Measurements from ENCODE around the gene AUP1. TPM values are rescaled to one million over a fixed set of nuclear protein-coding genes. Genes with fewer than 3 reads are reported as not detected.

AUP1 gene
- total and polyA plus RNA-seq, 9 of the 15 experiments (the other 6 are each of a cell fraction or from before 2014, with no cell fraction given) = 70.7 to 245 (median 165) TPM

DNA sequence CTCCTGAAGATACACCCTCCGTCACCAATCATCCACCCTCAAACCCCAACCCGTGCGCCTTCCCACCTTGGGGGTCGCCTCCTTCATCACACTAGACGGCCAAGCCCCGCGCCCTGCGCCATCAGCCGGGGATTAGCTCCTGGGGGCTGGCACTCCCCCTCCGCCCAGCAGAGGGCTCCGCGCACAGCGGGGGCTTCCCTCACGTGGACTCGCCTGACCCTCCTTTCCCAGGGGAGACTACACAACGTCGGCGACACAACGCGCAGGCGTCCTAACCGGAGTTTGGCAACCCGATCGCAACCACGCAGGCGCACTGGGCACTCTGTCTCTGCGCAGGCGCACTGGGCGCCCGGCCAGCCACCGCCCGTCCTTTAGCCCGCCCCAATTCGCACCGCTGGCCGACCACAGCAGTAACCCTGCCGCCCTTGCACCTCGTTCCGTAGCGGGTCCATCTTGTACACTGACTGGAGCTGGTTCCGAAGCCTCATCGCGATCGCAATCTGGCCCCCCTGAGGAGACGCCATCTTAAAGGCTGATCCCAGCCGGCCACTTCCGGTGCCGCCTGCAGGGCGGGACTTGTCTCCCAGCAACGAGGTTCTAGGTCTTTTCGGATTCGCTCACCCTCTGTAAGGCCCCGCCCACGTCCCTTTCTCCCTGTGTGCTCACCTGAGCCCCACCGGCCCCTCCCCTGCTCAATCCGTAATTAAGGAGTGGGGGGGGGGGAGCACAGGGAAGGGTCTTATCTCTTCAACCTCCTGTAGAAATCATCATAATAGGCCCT is 22.2 kb downstream of the AUP1 start, which contains the start of gene PCGF1 (continued):
- no peak; the same call in 1 of the 2 replicates for TF ChIP-seq ZNF76 (CRISPR knock-in tag; IDR thresholded peaks at IDR 0.05; ENCODE audit: borderline replicate concordance)
- no peak for TF ChIP-seq ILF3 (IDR thresholded peaks at IDR 0.05; ENCODE audit: borderline replicate concordance)
- TF ChIP-seq, protein P1, sequence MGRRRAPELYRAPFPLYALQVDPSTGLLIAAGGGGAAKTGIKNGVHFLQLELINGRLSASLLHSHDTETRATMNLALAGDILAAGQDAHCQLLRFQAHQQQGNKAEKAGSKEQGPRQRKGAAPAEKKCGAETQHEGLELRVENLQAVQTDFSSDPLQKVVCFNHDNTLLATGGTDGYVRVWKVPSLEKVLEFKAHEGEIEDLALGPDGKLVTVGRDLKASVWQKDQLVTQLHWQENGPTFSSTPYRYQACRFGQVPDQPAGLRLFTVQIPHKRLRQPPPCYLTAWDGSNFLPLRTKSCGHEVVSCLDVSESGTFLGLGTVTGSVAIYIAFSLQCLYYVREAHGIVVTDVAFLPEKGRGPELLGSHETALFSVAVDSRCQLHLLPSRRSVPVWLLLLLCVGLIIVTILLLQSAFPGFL (CRISPR knock-in tag; IDR thresholded peaks at IDR 0.05) = no peak
- TF ChIP-seq NCOA2 (IDR thresholded peaks at IDR 0.05; ENCODE audit: partially characterized antibody in 2 of 2) = no peak
- no peak for TF ChIP-seq PPARD (CRISPR knock-in tag; IDR thresholded peaks at IDR 0.05)
- TF ChIP-seq ZNF232 (CRISPR knock-in tag; IDR thresholded peaks at IDR 0.05) = no peak
- TF ChIP-seq NFIX (CRISPR knock-in tag; IDR thresholded peaks at IDR 0.05; ENCODE audit: low read depth) = no peak
- peak; percentile 26; the same call in 1 of the 2 replicates for TF ChIP-seq BRD4 (IDR thresholded peaks at IDR 0.05)
- TF ChIP-seq, protein P2, sequence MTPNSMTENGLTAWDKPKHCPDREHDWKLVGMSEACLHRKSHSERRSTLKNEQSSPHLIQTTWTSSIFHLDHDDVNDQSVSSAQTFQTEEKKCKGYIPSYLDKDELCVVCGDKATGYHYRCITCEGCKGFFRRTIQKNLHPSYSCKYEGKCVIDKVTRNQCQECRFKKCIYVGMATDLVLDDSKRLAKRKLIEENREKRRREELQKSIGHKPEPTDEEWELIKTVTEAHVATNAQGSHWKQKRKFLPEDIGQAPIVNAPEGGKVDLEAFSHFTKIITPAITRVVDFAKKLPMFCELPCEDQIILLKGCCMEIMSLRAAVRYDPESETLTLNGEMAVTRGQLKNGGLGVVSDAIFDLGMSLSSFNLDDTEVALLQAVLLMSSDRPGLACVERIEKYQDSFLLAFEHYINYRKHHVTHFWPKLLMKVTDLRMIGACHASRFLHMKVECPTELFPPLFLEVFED (CRISPR knock-in tag; conservative IDR thresholded peaks at IDR 0.05) = peak; percentile 72; the same call in 1 of the 2 replicates
- TF ChIP-seq, protein P3, sequence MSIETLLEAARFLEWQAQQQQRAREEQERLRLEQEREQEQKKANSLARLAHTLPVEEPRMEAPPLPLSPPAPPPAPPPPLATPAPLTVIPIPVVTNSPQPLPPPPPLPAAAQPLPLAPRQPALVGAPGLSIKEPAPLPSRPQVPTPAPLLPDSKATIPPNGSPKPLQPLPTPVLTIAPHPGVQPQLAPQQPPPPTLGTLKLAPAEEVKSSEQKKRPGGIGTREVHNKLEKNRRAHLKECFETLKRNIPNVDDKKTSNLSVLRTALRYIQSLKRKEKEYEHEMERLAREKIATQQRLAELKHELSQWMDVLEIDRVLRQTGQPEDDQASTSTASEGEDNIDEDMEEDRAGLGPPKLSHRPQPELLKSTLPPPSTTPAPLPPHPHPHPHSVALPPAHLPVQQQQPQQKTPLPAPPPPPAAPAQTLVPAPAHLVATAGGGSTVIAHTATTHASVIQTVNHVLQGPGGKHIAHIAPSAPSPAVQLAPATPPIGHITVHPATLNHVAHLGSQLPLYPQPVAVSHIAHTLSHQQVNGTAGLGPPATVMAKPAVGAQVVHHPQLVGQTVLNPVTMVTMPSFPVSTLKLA (conservative IDR thresholded peaks at IDR 0.05) = peak; percentile 84 to 89
- TF ChIP-seq RBM22 (IDR thresholded peaks at IDR 0.05; ENCODE audit: low read depth, low read length, poor library complexity, severe bottlenecking) = peak; percentile 78
- TF ChIP-seq MCM3 (IDR thresholded peaks at IDR 0.05) = no peak
- TF ChIP-seq SMAD4 (CRISPR knock-in tag; conservative IDR thresholded peaks at IDR 0.05) = peak; percentile 66
- TF ChIP-seq SIRT6 (IDR thresholded peaks at IDR 0.05; ENCODE audit: low read depth, low read length) = no peak
- TF ChIP-seq, protein P4, sequence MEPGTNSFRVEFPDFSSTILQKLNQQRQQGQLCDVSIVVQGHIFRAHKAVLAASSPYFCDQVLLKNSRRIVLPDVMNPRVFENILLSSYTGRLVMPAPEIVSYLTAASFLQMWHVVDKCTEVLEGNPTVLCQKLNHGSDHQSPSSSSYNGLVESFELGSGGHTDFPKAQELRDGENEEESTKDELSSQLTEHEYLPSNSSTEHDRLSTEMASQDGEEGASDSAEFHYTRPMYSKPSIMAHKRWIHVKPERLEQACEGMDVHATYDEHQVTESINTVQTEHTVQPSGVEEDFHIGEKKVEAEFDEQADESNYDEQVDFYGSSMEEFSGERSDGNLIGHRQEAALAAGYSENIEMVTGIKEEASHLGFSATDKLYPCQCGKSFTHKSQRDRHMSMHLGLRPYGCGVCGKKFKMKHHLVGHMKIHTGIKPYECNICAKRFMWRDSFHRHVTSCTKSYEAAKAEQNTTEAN (CRISPR knock-in tag; IDR thresholded peaks at IDR 0.05) = no peak
- no peak for TF ChIP-seq ATF4 (CRISPR knock-in tag; IDR thresholded peaks at IDR 0.05)
- TF ChIP-seq TEAD4 (IDR thresholded peaks at IDR 0.05; ENCODE audit: low read length) = no peak
- TF ChIP-seq TEAD4 (CRISPR knock-in tag; IDR thresholded peaks at IDR 0.05; ENCODE audit: borderline replicate concordance) = no peak
- 0 out of 2 replicates have a peak, but pooled peaks have one; percentile 54 for TF ChIP-seq KAT7 (CRISPR knock-in tag; IDR thresholded peaks at IDR 0.05; ENCODE audit: borderline replicate concordance)
- TF ChIP-seq C11orf30 (IDR thresholded peaks at IDR 0.05; ENCODE audit: low read depth) = peak; percentile 66
- no peak for TF ChIP-seq U2AF2 (optimal IDR thresholded peaks at IDR 0.05; ENCODE audit: low read depth, low read length)

Measured in K562 (cell line).